K562 (cell line): ENCODE results near the gene MEGF11.

Source experiments
- CHAMP1 ChIP-seq: fragments of 450-650 bp; IDR thresholded peaks from 2 replicates; pipeline ENCODE4 v1.6.1; 2016; ENCODE audit warnings: mild to moderate bottlenecking
- CREM ChIP-seq: IDR thresholded peaks from 2 replicates; pipeline ENCODE4 v1.6.1; 2014; ENCODE audit warnings: antibody characterized with exemption, low read depth
- CTCF ChIP-seq, 3 experiments: IDR thresholded peaks in 2 of 3; conservative IDR thresholded peaks in 1 of 3; 2 replicates each; pipeline ENCODE4 v1.5.1; 2011 to 2012; ENCODE audit warnings: low read length in 3 of 3, mild to moderate bottlenecking in 3 of 3, control low read depth in 2 of 3, improper control_type of control experiment in 1 of 3, inconsistent platforms in 1 of 3, low read depth in 1 of 3, mixed read lengths in 1 of 3, moderate library complexity in 1 of 3; ENCODE audit not compliant: insufficient read depth in 2 of 3
- EGR1 ChIP-seq: fragments of 450-650 bp; conservative IDR thresholded peaks from 2 replicates; pipeline ENCODE4 v1.6.1; 2017; ENCODE audit warnings: mild to moderate bottlenecking
- FOS ChIP-seq: IDR thresholded peaks from 3 replicates; pipeline ENCODE4 v1.6.1; 2011; ENCODE audit not compliant: insufficient read length; ENCODE audit errors: extremely low read depth
- JUN ChIP-seq, 2 experiments: sonication (generic) in 1 of 2; formaldehyde crosslinking in 1 of 2; IDR thresholded peaks; 2 replicates each; pipeline versions ENCODE4 v1.6.1 to v1.8.0; 2012 to 2022; ENCODE audit warnings: borderline replicate concordance in 2 of 2, mild to moderate bottlenecking in 2 of 2, improper control_type of control experiment in 1 of 2, low read depth in 1 of 2, low read length in 1 of 2, missing genetic modification reagents in 1 of 2
- PHF21A ChIP-seq: fragments of 450-650 bp; IDR thresholded peaks from 2 replicates; pipeline ENCODE4 v1.6.1; 2017; ENCODE audit warnings: low read depth, borderline replicate concordance
- POLR2AphosphoS5 ChIP-seq: IDR thresholded peaks from 2 replicates; pipeline ENCODE4 v1.6.1; 2011; ENCODE audit warnings: mild to moderate bottlenecking, low read depth, low read length, moderate library complexity; ENCODE audit not compliant: control insufficient read depth, insufficient read depth
- RAD21 ChIP-seq, 2 experiments: fragments of 250-450 bp in 1 of 2; fragments of 450-650 bp in 1 of 2; sonication (Bioruptor Pico) in 1 of 2; formaldehyde crosslinking in 1 of 2; IDR thresholded peaks in 1 of 2; conservative IDR thresholded peaks in 1 of 2; 2 replicates each; pipeline versions ENCODE4 v1.4.0 to v1.8.0; 2020 to 2022; ENCODE audit warnings: mild to moderate bottlenecking in 2 of 2, moderate library complexity in 1 of 2
- SIX5 ChIP-seq, 2 experiments: IDR thresholded peaks; 2 replicates each; pipeline ENCODE4 v1.6.1; 2011; ENCODE audit warnings: low read length in 2 of 2, borderline replicate concordance in 1 of 2, low read depth in 1 of 2, mild to moderate bottlenecking in 1 of 2, moderate library complexity in 1 of 2; ENCODE audit not compliant: insufficient read depth in 1 of 2
- ZNF766 ChIP-seq: fragments of 200-800 bp; sonication (Bioruptor generic); conservative IDR thresholded peaks from 2 replicates; pipeline ENCODE4 v1.6.1; 2016; ENCODE audit warnings: missing genetic modification characterization, missing compliant biosample characterization

- no peak for TF ChIP-seq ZNF766 (CRISPR knock-in tag)
- no peak for TF ChIP-seq CTCF (IDR thresholded peaks at IDR 0.05 in 2 of 3, conservative IDR thresholded peaks at IDR 0.05 in 1 of 3; ENCODE audit: insufficient read depth in 2 of 3, low read depth in 1 of 3, low read length in 3 of 3)
- no peak for TF ChIP-seq EGR1
- TF ChIP-seq FOS: no peak
- no peak for TF ChIP-seq POLR2AphosphoS5
- TF ChIP-seq CHAMP1: no peak
- TF ChIP-seq PHF21A: no peak
- TF ChIP-seq SIX5 (IDR thresholded peaks at IDR 0.05; ENCODE audit: borderline replicate concordance in 1 of 2, insufficient read depth in 1 of 2, low read depth in 1 of 2, low read length in 2 of 2): no peak
- no peak for TF ChIP-seq CREM
- no peak for TF ChIP-seq RAD21 (CRISPR knock-in tag; conservative IDR thresholded peaks at IDR 0.05 in 1 of 2, IDR thresholded peaks at IDR 0.05 in 1 of 2)
- TF ChIP-seq JUN (IDR thresholded peaks at IDR 0.05; ENCODE audit: borderline replicate concordance, low read depth, low read length): no peak
- TF ChIP-seq JUN (CRISPR knock-in tag; IDR thresholded peaks at IDR 0.05; ENCODE audit: borderline replicate concordance): no peak
These were observed 345.9 kb downstream of the MEGF11 start for GRCh38 chr15:65907661-65908060.
